ENCODE measurements around the gene ELMO1. TPM values are rescaled to one million over a fixed set of nuclear protein-coding genes. Genes with fewer than 3 reads are reported as not detected.

Gene ELMO1
- total RNA-seq, 2 experiments from 2014 or later = 72.8 to 75.3 TPM

- intact Hi-C loops (cut with micrococcal nuclease) = no loop called here
- no peak overlapping the region for H3K27ac Mint-ChIP-seq
- no peak for TF ChIP-seq CTCF (IDR thresholded peaks at IDR 0.05)
- ChIA-PET CTCF (interaction anchor here (0.8 kb wide), 1 partner anchor 27 kb away, joined by 3 read pairs; no protein-coding TSS in a partner anchor), POLR2A (no interaction called here)
- H3K4me1 Mint-ChIP-seq (ENCODE audit: low read depth) = peaks cover 14% of the 10 kb centered on the region
- peaks cover 15% of the 10 kb centered on the region for H3K36me3 Mint-ChIP-seq (ENCODE audit: low read depth)
- DNase-seq = no peak
- peaks cover 3% of the 10 kb centered on the region for H3K9me3 Mint-ChIP-seq
- ATAC-seq = no peak
- H3K27me3 Mint-ChIP-seq = no peaks in the 10 kb centered on the region
- H3K4me3 Mint-ChIP-seq = no peak overlapping the region
Observed at GRCh38 chr7:37046531-37047079, 402.1 kb downstream of the ELMO1 start.

- intact Hi-C loops (cut with micrococcal nuclease) = no loop called here
- Mint-ChIP-seq H3K4me3 (no peak overlapping the region), H3K9me3 (peaks cover 8% of the 10 kb centered on the region), H3K27me3 (no peaks in the 10 kb centered on the region), H3K4me1 (ENCODE audit: low read depth) (peaks cover 14% of the 10 kb centered on the region), H3K36me3 (ENCODE audit: low read depth) (peaks cover 22% of the 10 kb centered on the region), H3K27ac (no peak overlapping the region)
- POLR2A ChIA-PET = no interaction called here
- TF ChIP-seq CTCF (IDR thresholded peaks at IDR 0.05) = no peak
- DNase-seq (no peak), ATAC-seq (no peak)
- CTCF ChIA-PET = no interaction called here
Observed at GRCh38 chr7:37045681-37046179, 402.9 kb downstream of the ELMO1 start.

GRCh38 chr7:37041461-37041860 is 407.2 kb downstream of the ELMO1 start:
- no peak for DNase-seq
- no peaks in the 10 kb centered on the region for H3K27me3 Mint-ChIP-seq
- TF ChIP-seq CTCF (IDR thresholded peaks at IDR 0.05) = no peak

GRCh38 chr7:37040330-37040729 is 408.3 kb downstream of the ELMO1 start:
- ATAC-seq = no peak
- TF ChIP-seq CTCF (IDR thresholded peaks at IDR 0.05) = no peak
- H3K4me3 Mint-ChIP-seq = no peak overlapping the region
- H3K9me3 Mint-ChIP-seq = peaks cover 21% of the 10 kb centered on the region
- POLR2A ChIA-PET = no interaction called here
- peaks cover 38% of the 10 kb centered on the region for H3K36me3 Mint-ChIP-seq (ENCODE audit: low read depth)
- no peak overlapping the region for H3K27ac Mint-ChIP-seq
- H3K4me1 Mint-ChIP-seq (ENCODE audit: low read depth) = no peaks in the 10 kb centered on the region
- no peak for DNase-seq
- intact Hi-C loops (cut with micrococcal nuclease) = no loop called here
- CTCF ChIA-PET = interaction anchor here (1.1 kb wide), 1 partner anchor 31 kb away, joined by 3 read pairs; no protein-coding TSS in a partner anchor
- no peaks in the 10 kb centered on the region for H3K27me3 Mint-ChIP-seq

More at GRCh38 chr7:37041461-37041860, 407.2 kb downstream of the ELMO1 start:
- ChIA-PET POLR2A (no interaction called here), CTCF (no interaction called here)
- Mint-ChIP-seq H3K36me3 (ENCODE audit: low read depth) (peaks cover 38% of the 10 kb centered on the region), H3K27ac (no peak overlapping the region), H3K9me3 (peaks cover 21% of the 10 kb centered on the region), H3K4me1 (ENCODE audit: low read depth) (peaks cover 4% of the 10 kb centered on the region), H3K4me3 (no peak overlapping the region)
- ATAC-seq = no peak
- intact Hi-C loops (cut with micrococcal nuclease) = no loop called here

- Mint-ChIP-seq H3K36me3 (ENCODE audit: low read depth) (peaks cover 41% of the 10 kb centered on the region), H3K27me3 (no peaks in the 10 kb centered on the region), H3K4me3 (no peak overlapping the region), H3K4me1 (ENCODE audit: low read depth) (no peaks in the 10 kb centered on the region), H3K27ac (no peak overlapping the region), H3K9me3 (peaks cover 21% of the 10 kb centered on the region)
- POLR2A ChIA-PET = no interaction called here
- ATAC-seq (no peak), DNase-seq (no peak)
- no peak for TF ChIP-seq CTCF (IDR thresholded peaks at IDR 0.05)
- intact Hi-C loops (cut with micrococcal nuclease) = no loop called here
- CTCF ChIA-PET = no interaction called here
Observed at GRCh38 chr7:37039131-37039749, 409.4 kb downstream of the ELMO1 start.
